SK-N-SH (cell line): ENCODE results near the gene KCNT1. TPM values are rescaled to one million over a fixed set of nuclear protein-coding genes. Genes with fewer than 3 reads are reported as not detected.
A peak's percentile ranks its signal among the peaks of the same experiment; 100 is the strongest.

Experiments
- CTCF ChIA-PET: fragments of 300-600, 350-600 bp; formaldehyde crosslinking; extraction: SDS; loops from one replicate; lab custom pipeline; 2021; lab: Yijun Ruan, JAX
- POLR2A ChIA-PET: fragments of 350-600 bp; sonication (Branson Sonifier 250); formaldehyde crosslinking; extraction: SDS; loops from one replicate; lab custom pipeline; 2020; ENCODE audit warnings: antibody characterized with exemption, inconsistent platforms; lab: Yijun Ruan, JAX
- DNase-seq: peaks from one replicate; pipeline ENCODE4 v3.0.0; 2012
- H2AFZ ChIP-seq: fragments of 200-600 bp; sonication (generic); 2 replicates; pipeline ENCODE4 v1.8.1; 2016; ENCODE audit warnings: antibody characterized with exemption, mild to moderate bottlenecking, low read depth
- H3F3A ChIP-seq: fragments of 200-600 bp; sonication (generic); replicated peaks from 2 replicates; pipeline ENCODE3; 2016; ENCODE audit warnings: antibody characterized with exemption, mild to moderate bottlenecking; ENCODE audit not compliant: insufficient read depth
- H3K27ac ChIP-seq, 2 experiments: fragments of 200-500 bp in 1 of 2; fragments of 200-600 bp in 1 of 2; sonication (Bioruptor generic) in 1 of 2; sonication (generic), shearing (Covaris generic) in 1 of 2; 2 replicates each; pipeline versions ENCODE4 v1.5.1 to v1.6.1; 2014 to 2016; ENCODE audit warnings: low read depth in 2 of 2, inconsistent platforms in 1 of 2, low read length in 1 of 2, mild to moderate bottlenecking in 1 of 2, mixed read lengths in 1 of 2
- H3K27me3 ChIP-seq: fragments of 200-600 bp; sonication (generic), shearing (Covaris generic); 2 replicates; pipeline ENCODE4 v1.6.1; 2016; ENCODE audit warnings: mixed run types; ENCODE audit not compliant: insufficient read depth
- H3K36me3 ChIP-seq, 2 experiments: fragments of 200-500 bp in 1 of 2; fragments of 200-600 bp in 1 of 2; sonication (Bioruptor generic) in 1 of 2; sonication (generic) in 1 of 2; replicated peaks in 1 of 2; 2 replicates each; pipeline versions ENCODE3 to v1.5.1; 2014 to 2016; ENCODE audit warnings: low read length in 1 of 2, mild to moderate bottlenecking in 1 of 2; ENCODE audit not compliant: insufficient read depth in 2 of 2, control insufficient read depth in 1 of 2
- H3K4me1 ChIP-seq, 2 experiments: fragments of 200-500 bp in 1 of 2; fragments of 200-600 bp in 1 of 2; sonication (Bioruptor generic) in 1 of 2; sonication (generic), shearing (Covaris generic) in 1 of 2; 2 replicates each; pipeline versions ENCODE4 v1.5.1 to v1.6.1; 2014 to 2016; ENCODE audit warnings: low read depth in 1 of 2, low read length in 1 of 2, mixed run types in 1 of 2; ENCODE audit not compliant: insufficient read depth in 2 of 2, control insufficient read depth in 1 of 2
- H3K4me2 ChIP-seq: fragments of 200-600 bp; sonication (generic), shearing (Covaris generic); 2 replicates; pipeline ENCODE4 v1.6.1; 2017; ENCODE audit warnings: mixed run types
- H3K4me3 ChIP-seq, 2 experiments: fragments of 200-500 bp in 1 of 2; fragments of 200-600 bp in 1 of 2; sonication (Bioruptor generic) in 1 of 2; sonication (generic), shearing (Covaris generic) in 1 of 2; 2 replicates each; pipeline versions ENCODE4 v1.5.1 to v1.8.1; 2014 to 2016; ENCODE audit warnings: low read depth in 2 of 2, inconsistent platforms in 1 of 2, low read length in 1 of 2, mild to moderate bottlenecking in 1 of 2, mixed read lengths in 1 of 2, moderate library complexity in 1 of 2
- H3K79me2 ChIP-seq: fragments of 200-600 bp; sonication (generic); 2 replicates; pipeline ENCODE4 v1.8.1; 2017; ENCODE audit warnings: mild to moderate bottlenecking; ENCODE audit not compliant: insufficient read depth
- H3K9ac ChIP-seq: fragments of 200-600 bp; sonication (generic); 2 replicates; pipeline ENCODE4 v1.6.1; 2017; ENCODE audit warnings: mixed run types
- H3K9me2 ChIP-seq: fragments of 200-600 bp; sonication (generic); 2 replicates; pipeline ENCODE4 v1.6.1; 2017; ENCODE audit warnings: mixed run types
- H3K9me3 ChIP-seq: fragments of 200-600 bp; sonication (generic); 2 replicates; pipeline ENCODE4 v1.6.1; 2017; ENCODE audit warnings: mixed run types, mild to moderate bottlenecking, moderate library complexity
- H4K20me1 ChIP-seq: fragments of 200-600 bp; sonication (generic); 2 replicates; pipeline ENCODE4 v1.6.1; 2017; ENCODE audit warnings: mild to moderate bottlenecking, mixed run types; ENCODE audit not compliant: insufficient read depth
- CHD2 ChIP-seq: fragments of 150-350 bp; IDR thresholded peaks from 2 replicates; pipeline ENCODE4 v1.6.1; 2018; ENCODE audit warnings: low read length; ENCODE audit not compliant: partially characterized antibody
- ELF1 ChIP-seq: IDR thresholded peaks from 2 replicates; pipeline ENCODE4 v1.4.0; 2012
- EP300 ChIP-seq, 2 experiments: IDR thresholded peaks; 2 replicates each; pipeline versions ENCODE4 v1.4.0 to v1.6.1; 2012; ENCODE audit warnings: borderline replicate concordance in 1 of 2, low read depth in 1 of 2, low read length in 1 of 2
- FOXJ3 ChIP-seq: sonication (generic); formaldehyde crosslinking; IDR thresholded peaks from 2 replicates; pipeline ENCODE4 v1.5.1; 2020; ENCODE audit warnings: mild to moderate bottlenecking, missing genetic modification reagents
- MXI1 ChIP-seq: IDR thresholded peaks from 2 replicates; pipeline ENCODE4 v1.6.1; 2012; ENCODE audit warnings: mild to moderate bottlenecking, low read depth, low read length, improper control_type of control experiment
- NFIC ChIP-seq: IDR thresholded peaks from 2 replicates; pipeline ENCODE4 v1.4.0; 2012; ENCODE audit warnings: borderline replicate concordance
- NRF1 ChIP-seq: IDR thresholded peaks from 2 replicates; pipeline ENCODE4 v1.6.1; 2012; ENCODE audit warnings: low read depth, mild to moderate bottlenecking, low read length
- PBX3 ChIP-seq: IDR thresholded peaks from 2 replicates; pipeline ENCODE4; 2012
- RCOR1 ChIP-seq: fragments of 150-350 bp; IDR thresholded peaks from 2 replicates; pipeline ENCODE4 v1.6.1; 2017; ENCODE audit warnings: antibody characterized with exemption, low read length
- REST ChIP-seq: IDR thresholded peaks from 2 replicates; pipeline ENCODE4 v1.6.1; 2012; ENCODE audit warnings: mild to moderate bottlenecking, low read depth, low read length, moderate library complexity
- RXRA ChIP-seq: IDR thresholded peaks from 2 replicates; pipeline ENCODE4 v1.4.0; 2012; ENCODE audit warnings: low read depth, mild to moderate bottlenecking, borderline replicate concordance
- TAF1 ChIP-seq: IDR thresholded peaks from 2 replicates; pipeline ENCODE4 v1.6.1; 2012; ENCODE audit warnings: low read depth, mild to moderate bottlenecking, low read length, moderate library complexity, borderline replicate concordance
- YY1 ChIP-seq: IDR thresholded peaks from 2 replicates; pipeline ENCODE4 v1.4.0; 2012; ENCODE audit warnings: low read depth, mild to moderate bottlenecking
- WGBS: methylation state at CpG from one replicate; pipeline ENCODE4 v1.1.6; 2017; ENCODE audit warnings: low lambda C conversion rate; 5-methylcytosine and 5-hydroxymethylcytosine counted together
- polyA plus RNA-seq, 3 experiments: library from polyadenylated mRNA; depleted of rRNA; stranded (reverse); fragments of >200 nt; gene quantifications; 2 replicates each; pipeline ENCODE4 v1.2.3, GENCODE V29; 2012

KCNT1 gene
- polyA plus RNA-seq, 1 of the 3 experiments (the other 2 are of a cell fraction), result 0.08 TPM

- Histone ChIP-seq H3K9me2 (no peaks in the 10 kb centered on the region), H3F3A (peaks cover 4% of the 10 kb centered on the region)
Measured at GRCh38 chr9:135810806-135811575, 109.0 kb downstream of the KCNT1 start.

GRCh38 chr9:135811801-135812200 is 109.8 kb downstream of the KCNT1 start:
- Histone ChIP-seq H3K79me2 (no peaks in the 10 kb centered on the region), H3K9ac (no peak overlapping the region), H3K9me3 (no peaks in the 10 kb centered on the region), H3K4me2 (no peak overlapping the region), H3K27me3 (no peaks in the 10 kb centered on the region), H4K20me1 (no peaks in the 10 kb centered on the region), H3F3A (peaks cover 4% of the 10 kb centered on the region), H3K9me2 (no peaks in the 10 kb centered on the region), H2AFZ (no peak overlapping the region), H3K4me1 (peaks cover 0 to 8% of the 10 kb centered on the region in 2 experiments; a peak in 1 of 4 replicates), H3K4me3 (no peak overlapping the region), H3K36me3 (peaks cover 37 to 76% of the 10 kb centered on the region in 2 experiments), H3K27ac (peak overlapping the region in 1 of 2 experiments; percentile 44; a peak in 1 of 4 replicates)
- 84% methylated on average over 11 of the region's 11 CpGs for WGBS
- POLR2A ChIA-PET, result interaction anchor here (0.6 kb wide), 1 partner anchor 103 kb away, joined by 3 read pairs; no protein-coding TSS in a partner anchor
- DNase-seq, result peak; percentile 61
- CTCF ChIA-PET, result interaction anchor here (1.5 kb wide), 1 partner anchor 15 kb away, joined by 7 read pairs; no protein-coding TSS in a partner anchor
- TF ChIP-seq TAF1 (no peak), ELF1 (no peak), MXI1 (no peak), RCOR1 (no peak), NRF1 (no peak), FOXJ3 (no peak), PBX3 (no peak), NFIC (no peak), REST (no peak), CHD2 (no peak)

More at GRCh38 chr9:135810806-135811575, 109.0 kb downstream of the KCNT1 start:
- Histone ChIP-seq H3K4me2 (no peak overlapping the region), H3K4me1 (peaks cover 0 to 8% of the 10 kb centered on the region in 2 experiments; a peak in 1 of 4 replicates), H3K9ac (no peak overlapping the region), H3K79me2 (no peaks in the 10 kb centered on the region), H3K27ac (no peak overlapping the region; a peak in 1 of 4 replicates), H3K9me3 (no peaks in the 10 kb centered on the region), H3K27me3 (no peaks in the 10 kb centered on the region), H3K36me3 (peaks cover 37 to 68% of the 10 kb centered on the region in 2 experiments), H3K4me3 (no peak overlapping the region), H2AFZ (no peak overlapping the region), H4K20me1 (no peaks in the 10 kb centered on the region)
- POLR2A ChIA-PET, result no interaction called here
- CTCF ChIA-PET, result interaction anchor here (1.5 to 2.6 kb wide), 2 partner anchors 13 to 14 kb away, joined by 7 to 11 read pairs; no protein-coding TSS in a partner anchor
- WGBS, result 92% methylated on average over 17 of the region's 23 CpGs
- DNase-seq, result no peak
- TF ChIP-seq REST (no peak), YY1 (no peak), EP300 (IDR thresholded peaks at IDR 0.05; ENCODE audit: borderline replicate concordance in 1 of 2, low read depth in 1 of 2, low read length in 1 of 2) (no peak), RXRA (no peak), NRF1 (no peak), RCOR1 (no peak)
